GM12878 (cell line): ENCODE data around the gene KRT78.

ENCODE experiments used
- ATF3 ChIP-seq: IDR thresholded peaks from 2 replicates; pipeline ENCODE4 v1.6.1; 2011; ENCODE audit warnings: low read depth, mild to moderate bottlenecking, low read length, moderate library complexity, borderline replicate concordance; ENCODE audit errors: extremely low read depth
- CBFB ChIP-seq: IDR thresholded peaks from 2 replicates; pipeline ENCODE4 v1.6.1; 2016; ENCODE audit warnings: antibody characterized with exemption, low read depth
- CBX5 ChIP-seq: sonication (generic); IDR thresholded peaks from 2 replicates; pipeline ENCODE4 v1.6.1; 2016; ENCODE audit warnings: low read depth, moderate library complexity, mild to moderate bottlenecking, inconsistent platforms
- KLF5 ChIP-seq: fragments of 450-650 bp; IDR thresholded peaks from 2 replicates; pipeline ENCODE4 v1.6.1; 2014; ENCODE audit warnings: mild to moderate bottlenecking; ENCODE audit not compliant: partially characterized antibody
- NFXL1 ChIP-seq: fragments of 450-650 bp; IDR thresholded peaks from 2 replicates; pipeline ENCODE4 v1.6.1; 2017; ENCODE audit warnings: antibody characterized with exemption, mild to moderate bottlenecking, borderline replicate concordance

GRCh38 chr12:52846356-52846970, 2.3 kb downstream of the KRT78 start:
- TF ChIP-seq KLF5 (no peak), NFXL1 (no peak), CBFB (no peak), ATF3 (no peak), CBX5 (no peak)
